ENCODE data around the gene TOM1L2. TPM values are rescaled to one million over a fixed set of nuclear protein-coding genes. Genes with fewer than 3 reads are reported as not detected.
"Not testable (repeated sequence)": the region's sequence is repeated elsewhere in the genome, so short reads cannot be mapped to it uniquely, and the experiment has no call there.

TOM1L2 gene
- total and polyA plus RNA-seq, 8 donors: 13.3 to 154 (median 41.1) TPM

DNA sequence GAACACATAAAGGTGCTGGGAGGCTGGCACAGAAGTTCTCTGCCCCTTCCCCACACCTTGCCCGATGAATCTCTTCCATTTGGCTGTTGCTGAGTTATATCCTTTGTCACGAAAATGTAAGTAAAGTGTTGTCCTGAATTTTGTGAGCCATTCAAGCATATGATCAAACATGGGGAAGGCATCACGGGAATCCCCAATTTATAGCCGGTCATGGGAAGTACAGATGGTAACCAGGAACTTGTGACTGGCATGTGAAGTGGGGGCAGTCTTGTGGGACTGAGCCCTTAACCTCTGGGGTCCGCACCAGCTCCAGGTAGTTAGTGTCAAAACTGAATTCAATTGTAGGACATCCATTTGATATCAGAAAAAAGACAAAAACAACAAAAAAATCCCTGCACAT, 13.2 kb downstream of the TOM1L2 start:
- intact Hi-C loops (cut with DNase I; ENCODE audit: low total_unique reads): no loop called here
- Histone ChIP-seq H3K27ac (peak overlapping the region; percentile 54 to 78 (median 75)), H3K4me1 (peaks cover 21 to 57% (median 42%) of the 10 kb centered on the region in 4 donors), H3K27me3 (no peaks in the 10 kb centered on the region), H3K4me3 (no peak overlapping the region), H3K36me3 (peaks cover 0 to 4% (median 2%) of the 10 kb centered on the region in 4 donors), H3K9me3 (no peaks in the 10 kb centered on the region)
- 75 to 83% (median 80%) methylated on average over 5 of the region's 5 CpGs for WGBS, 5 donors
- DNase-seq: no peak
- no peak for TF ChIP-seq POLR2A (IDR thresholded peaks at IDR 0.05)
- no peak for TF ChIP-seq POLR2AphosphoS5 (IDR thresholded peaks at IDR 0.05)
- TF ChIP-seq, protein P1, sequence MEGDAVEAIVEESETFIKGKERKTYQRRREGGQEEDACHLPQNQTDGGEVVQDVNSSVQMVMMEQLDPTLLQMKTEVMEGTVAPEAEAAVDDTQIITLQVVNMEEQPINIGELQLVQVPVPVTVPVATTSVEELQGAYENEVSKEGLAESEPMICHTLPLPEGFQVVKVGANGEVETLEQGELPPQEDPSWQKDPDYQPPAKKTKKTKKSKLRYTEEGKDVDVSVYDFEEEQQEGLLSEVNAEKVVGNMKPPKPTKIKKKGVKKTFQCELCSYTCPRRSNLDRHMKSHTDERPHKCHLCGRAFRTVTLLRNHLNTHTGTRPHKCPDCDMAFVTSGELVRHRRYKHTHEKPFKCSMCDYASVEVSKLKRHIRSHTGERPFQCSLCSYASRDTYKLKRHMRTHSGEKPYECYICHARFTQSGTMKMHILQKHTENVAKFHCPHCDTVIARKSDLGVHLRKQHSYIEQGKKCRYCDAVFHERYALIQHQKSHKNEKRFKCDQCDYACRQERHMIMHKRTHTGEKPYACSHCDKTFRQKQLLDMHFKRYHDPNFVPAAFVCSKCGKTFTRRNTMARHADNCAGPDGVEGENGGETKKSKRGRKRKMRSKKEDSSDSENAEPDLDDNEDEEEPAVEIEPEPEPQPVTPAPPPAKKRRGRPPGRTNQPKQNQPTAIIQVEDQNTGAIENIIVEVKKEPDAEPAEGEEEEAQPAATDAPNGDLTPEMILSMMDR (IDR thresholded peaks at IDR 0.05): no peak
- no peak for TF ChIP-seq EP300 (IDR thresholded peaks at IDR 0.05)

DNA sequence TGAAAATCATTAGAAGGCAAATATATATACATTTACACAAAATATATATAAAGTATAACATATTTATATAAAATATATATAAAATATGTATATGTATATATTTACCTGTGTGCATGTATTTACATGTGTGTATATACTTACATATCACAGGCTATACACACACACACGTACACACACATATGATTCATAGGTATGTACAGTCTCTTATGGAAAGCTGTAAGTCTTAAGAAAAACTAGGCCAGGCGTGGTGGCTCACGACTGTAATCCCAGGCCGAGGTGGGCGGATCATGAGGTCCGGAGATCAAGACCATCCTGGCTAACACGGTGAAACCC, 14.7 kb downstream of the TOM1L2 start:
- DNase-seq: no peak
- Histone ChIP-seq H3K27me3 (no peaks in the 10 kb centered on the region), H3K4me3 (no peak overlapping the region), H3K4me1 (peaks cover 21 to 56% (median 40%) of the 10 kb centered on the region in 4 donors), H3K36me3 (peaks cover 0 to 4% (median 2%) of the 10 kb centered on the region in 4 donors), H3K9me3 (no peaks in the 10 kb centered on the region), H3K27ac (peak overlapping the region; percentile 48 to 78 (median 75))
- intact Hi-C loops (cut with DNase I; ENCODE audit: low total_unique reads): no loop called here
- TF ChIP-seq POLR2AphosphoS5 (IDR thresholded peaks at IDR 0.05): no peak
- TF ChIP-seq, protein P1 (IDR thresholded peaks at IDR 0.05): no peak
- no peak for TF ChIP-seq EP300 (IDR thresholded peaks at IDR 0.05)
- TF ChIP-seq POLR2A (IDR thresholded peaks at IDR 0.05): no peak
- WGBS, 5 donors: 81 to 93% (median 87%) methylated on average over 7 of the region's 7 CpGs

DNA sequence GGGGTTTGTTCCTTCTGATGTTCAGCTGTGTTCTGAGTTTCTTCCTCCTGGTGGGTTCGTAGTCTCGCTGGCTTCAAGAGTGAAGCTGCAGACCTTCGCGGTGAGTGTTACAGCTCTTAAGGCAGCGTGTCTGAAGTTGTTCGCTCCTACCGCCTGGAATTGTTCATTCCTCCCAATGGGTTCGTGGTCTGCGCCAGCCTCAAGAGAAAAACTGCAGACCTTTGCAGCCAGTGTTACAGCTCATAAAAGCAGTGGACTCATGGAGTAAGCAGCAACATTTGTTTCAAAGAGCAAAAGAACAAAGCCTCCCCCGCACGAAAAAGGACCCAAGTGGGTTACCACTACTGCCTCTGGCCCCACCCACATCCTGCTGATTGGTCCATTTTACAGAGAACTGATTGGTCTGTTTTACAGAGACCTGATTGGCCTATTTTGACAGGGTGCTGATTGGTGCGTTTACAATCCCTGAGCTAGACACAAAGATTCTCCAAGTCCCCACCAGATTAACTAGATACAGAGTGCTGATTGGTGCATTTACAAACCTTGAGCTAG, 16.3 kb downstream of the TOM1L2 start:
- DNase-seq; H3K36me3 ChIP-seq; H3K9me3 ChIP-seq; H3K27ac ChIP-seq; H3K27me3 ChIP-seq; intact Hi-C loops (cut with DNase I; ENCODE audit: low total_unique reads); H3K4me3 ChIP-seq: not testable (repeated sequence)
- 93 to 98% (median 98%) methylated on average over 12 of the region's 12 CpGs for WGBS, 5 donors
- H3K4me1 ChIP-seq: peaks cover 19 to 57% (median 44%) of the 10 kb centered on the region in 4 donors

DNA sequence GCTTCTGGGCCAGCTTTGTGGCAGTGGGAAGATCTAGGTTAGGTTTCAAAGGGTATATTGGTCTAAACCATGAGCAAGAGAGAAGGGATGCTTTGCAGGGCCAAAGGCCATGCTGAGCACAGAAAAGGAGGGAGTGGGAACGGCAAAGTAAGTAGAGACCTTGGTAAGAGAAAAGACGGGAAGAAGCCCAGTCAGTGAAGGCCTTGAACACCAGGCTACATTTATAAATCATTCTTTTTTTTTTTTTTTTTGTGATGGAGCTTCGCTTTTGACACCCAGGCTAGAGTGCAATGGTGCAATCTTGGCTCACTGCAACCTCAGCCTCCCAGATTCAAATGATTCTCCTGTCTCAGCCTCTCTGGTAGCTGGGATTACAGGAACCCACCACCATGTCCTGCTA, 18.1 kb downstream of the TOM1L2 start:
- intact Hi-C loops (cut with DNase I; ENCODE audit: low total_unique reads): no loop called here
- WGBS, 5 donors: 85 to 98% (median 96%) methylated on average over 2 to 3 of the region's 3 CpGs
- no peak for TF ChIP-seq POLR2A (IDR thresholded peaks at IDR 0.05)
- TF ChIP-seq EP300 (IDR thresholded peaks at IDR 0.05): no peak
- no peak for TF ChIP-seq POLR2AphosphoS5 (IDR thresholded peaks at IDR 0.05)
- TF ChIP-seq, protein P1 (IDR thresholded peaks at IDR 0.05): no peak
- no peaks in the 10 kb centered on the region for H3K9me3 ChIP-seq
- peaks cover 0 to 4% (median 2%) of the 10 kb centered on the region in 4 donors for H3K36me3 ChIP-seq
- no peak overlapping the region for H3K4me3 ChIP-seq
- H3K4me1 ChIP-seq: peaks cover 10 to 57% (median 36%) of the 10 kb centered on the region in 4 donors
- H3K27ac ChIP-seq: no peak overlapping the region
- no peaks in the 10 kb centered on the region for H3K27me3 ChIP-seq
- no peak for DNase-seq

DNA sequence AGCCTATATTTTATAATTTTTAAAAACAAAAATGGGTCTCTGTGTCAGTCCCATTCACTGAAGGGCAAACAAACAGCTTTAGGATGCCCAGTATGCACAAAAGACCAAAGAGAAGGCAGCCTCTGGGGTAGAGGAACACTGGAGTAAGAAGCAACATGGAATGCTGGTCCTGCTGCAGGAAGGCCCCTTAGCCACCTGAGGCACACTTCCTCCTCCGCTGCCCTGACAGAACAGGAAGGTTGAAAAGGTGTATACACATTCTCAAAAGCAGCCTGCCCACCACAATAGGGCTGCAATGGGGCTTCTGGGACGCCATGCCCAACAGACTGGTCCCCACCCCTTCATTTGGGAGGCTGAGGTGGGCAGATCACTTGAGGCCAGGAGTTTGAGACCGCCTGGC, 19.5 kb downstream of the TOM1L2 start:
- DNase-seq: no peak
- TF ChIP-seq, protein P1 (IDR thresholded peaks at IDR 0.05): no peak
- TF ChIP-seq POLR2A (IDR thresholded peaks at IDR 0.05) (no peak), EP300 (IDR thresholded peaks at IDR 0.05) (no peak), POLR2AphosphoS5 (IDR thresholded peaks at IDR 0.05) (no peak)
- Histone ChIP-seq H3K4me1 (peaks cover under 1 to 57% (median 35%) of the 10 kb centered on the region in 4 donors), H3K36me3 (peaks cover 0 to 4% (median 2%) of the 10 kb centered on the region in 4 donors), H3K9me3 (no peaks in the 10 kb centered on the region), H3K27me3 (no peaks in the 10 kb centered on the region), H3K27ac (no peak overlapping the region), H3K4me3 (no peak overlapping the region)
- intact Hi-C loops (cut with DNase I; ENCODE audit: low total_unique reads): no loop called here
- WGBS, 5 donors: 97 to 100% (median 100%) methylated on average over 3 of the region's 3 CpGs

Measured in stomach (tissue), 9 donors.